MM.1S (cell line): ENCODE data around the gene CPA2.

Source experiments
- DNase-seq: peaks from one replicate; pipeline ENCODE4 v3.0.0-alpha.2; 2015
- H2AFZ ChIP-seq: fragments of 300-600 bp; sonication (generic); 2 replicates; pipeline ENCODE4 v1.6.0; 2016; ENCODE audit warnings: antibody characterized with exemption, low read length
- H3F3A ChIP-seq: fragments of 300-600 bp; sonication (generic); 2 replicates; pipeline ENCODE4 v1.6.1; 2016; ENCODE audit warnings: mild to moderate bottlenecking, antibody characterized with exemption, low read length, moderate library complexity, mixed read lengths; ENCODE audit not compliant: insufficient read depth
- H3K27ac ChIP-seq: fragments of 300-600 bp; sonication (generic); 2 replicates; pipeline ENCODE4 v1.5.1; 2016; ENCODE audit warnings: mild to moderate bottlenecking, low read length
- H3K27me3 ChIP-seq: fragments of 300-600 bp; sonication (generic); replicated peaks from 2 replicates; pipeline ENCODE4 v1.6.0; 2016; ENCODE audit warnings: low read length; ENCODE audit not compliant: insufficient read depth
- H3K36me3 ChIP-seq: fragments of 300-600 bp; sonication (generic); replicated peaks from 2 replicates; pipeline ENCODE4 v1.6.1; 2016; ENCODE audit warnings: mild to moderate bottlenecking, low read length, mixed read lengths; ENCODE audit not compliant: insufficient read depth
- H3K4me1 ChIP-seq: fragments of 300-600 bp; sonication (generic); 2 replicates; pipeline ENCODE4 v1.6.1; 2016; ENCODE audit warnings: low read length, mixed read lengths
- H3K4me2 ChIP-seq: fragments of 300-600 bp; sonication (generic); 2 replicates; pipeline ENCODE4 v1.6.0; 2016; ENCODE audit warnings: low read depth, low read length
- H3K4me3 ChIP-seq: fragments of 300-600 bp; sonication (generic); 2 replicates; pipeline ENCODE4 v1.5.1; 2016; ENCODE audit warnings: low read length, mixed read lengths
- H3K79me2 ChIP-seq: fragments of 300-600 bp; sonication (generic); 2 replicates; pipeline ENCODE4 v1.6.1; 2016; ENCODE audit warnings: mixed run types, low read length, mixed read lengths
- H3K9ac ChIP-seq: fragments of 300-600 bp; sonication (generic); 2 replicates; pipeline ENCODE4 v1.6.1; 2016; ENCODE audit warnings: low read length, mixed read lengths
- H3K9me2 ChIP-seq: fragments of 300-600 bp; sonication (generic); replicated peaks from 2 replicates; pipeline ENCODE4 v1.6.1; 2016; ENCODE audit warnings: mild to moderate bottlenecking, low read length, mixed read lengths; ENCODE audit not compliant: insufficient read depth
- H3K9me3 ChIP-seq: fragments of 300-600 bp; sonication (generic); replicated peaks from 2 replicates; pipeline ENCODE4 v1.6.1; 2016; ENCODE audit warnings: mild to moderate bottlenecking, low read length, mixed read lengths; ENCODE audit not compliant: insufficient read depth
- H4K20me1 ChIP-seq: fragments of 300-600 bp; sonication (generic); 2 replicates; pipeline ENCODE4 v1.6.1; 2016; ENCODE audit warnings: mild to moderate bottlenecking, low read length, moderate library complexity, mixed read lengths; ENCODE audit not compliant: insufficient read depth
- EZH2 ChIP-seq: fragments of 300-600 bp; sonication (generic); optimal IDR thresholded peaks from 2 replicates; pipeline ENCODE3; 2017; ENCODE audit warnings: low read depth, mild to moderate bottlenecking, antibody characterized with exemption, low read length, mixed read lengths
- EZH2phosphoT487 ChIP-seq: fragments of 300-600 bp; sonication (generic); IDR thresholded peaks from 2 replicates; pipeline ENCODE4 v1.6.1; 2018; ENCODE audit warnings: antibody characterized with exemption, low read length
- TF ChIP-seq, protein P1 (sequence below): fragments of 300-600 bp; sonication (generic); IDR thresholded peaks from 2 replicates; pipeline ENCODE4 v1.5.1; 2016; ENCODE audit warnings: antibody characterized with exemption, low read length, mixed read lengths

CPA2 gene

DNA sequence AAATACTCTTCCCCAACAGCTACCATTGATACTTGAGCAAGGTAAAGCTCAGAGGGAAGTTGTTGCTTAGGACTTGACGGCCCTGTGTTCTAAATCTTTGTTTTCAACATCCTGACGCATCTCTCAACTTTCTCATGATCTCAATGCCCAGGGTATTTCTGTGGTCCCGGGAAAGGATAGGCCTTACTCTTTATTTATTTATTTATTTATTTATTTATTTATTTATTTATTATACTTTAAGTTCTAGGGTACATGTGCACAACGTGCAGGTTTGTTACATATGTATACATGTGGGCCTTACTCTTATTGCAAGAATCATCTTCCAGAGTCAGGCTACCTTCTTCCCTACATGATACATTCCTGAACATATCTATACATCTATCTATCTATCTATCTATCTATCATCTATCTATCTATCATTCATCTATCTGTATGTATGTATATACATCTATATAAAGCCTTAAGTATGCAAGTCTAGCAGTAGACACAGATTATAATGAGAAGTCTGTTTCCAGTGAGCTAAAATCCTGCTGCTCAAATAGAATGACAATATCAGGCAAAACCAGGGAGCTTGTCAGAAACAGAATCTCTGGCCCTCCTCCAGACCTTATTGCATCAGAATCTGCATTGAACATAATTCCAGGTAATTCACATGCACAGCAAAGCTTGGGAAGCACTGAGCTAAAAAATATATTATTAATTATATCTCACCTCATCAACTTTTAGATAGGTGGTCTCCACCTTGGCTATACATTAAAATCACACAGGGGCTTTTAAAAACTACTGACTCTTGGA is 65.8 kb downstream of the CPA2 start:
- H3K27me3 ChIP-seq: no peaks in the 10 kb centered on the region
- no peak for TF ChIP-seq EZH2
- TF ChIP-seq, protein P1, sequence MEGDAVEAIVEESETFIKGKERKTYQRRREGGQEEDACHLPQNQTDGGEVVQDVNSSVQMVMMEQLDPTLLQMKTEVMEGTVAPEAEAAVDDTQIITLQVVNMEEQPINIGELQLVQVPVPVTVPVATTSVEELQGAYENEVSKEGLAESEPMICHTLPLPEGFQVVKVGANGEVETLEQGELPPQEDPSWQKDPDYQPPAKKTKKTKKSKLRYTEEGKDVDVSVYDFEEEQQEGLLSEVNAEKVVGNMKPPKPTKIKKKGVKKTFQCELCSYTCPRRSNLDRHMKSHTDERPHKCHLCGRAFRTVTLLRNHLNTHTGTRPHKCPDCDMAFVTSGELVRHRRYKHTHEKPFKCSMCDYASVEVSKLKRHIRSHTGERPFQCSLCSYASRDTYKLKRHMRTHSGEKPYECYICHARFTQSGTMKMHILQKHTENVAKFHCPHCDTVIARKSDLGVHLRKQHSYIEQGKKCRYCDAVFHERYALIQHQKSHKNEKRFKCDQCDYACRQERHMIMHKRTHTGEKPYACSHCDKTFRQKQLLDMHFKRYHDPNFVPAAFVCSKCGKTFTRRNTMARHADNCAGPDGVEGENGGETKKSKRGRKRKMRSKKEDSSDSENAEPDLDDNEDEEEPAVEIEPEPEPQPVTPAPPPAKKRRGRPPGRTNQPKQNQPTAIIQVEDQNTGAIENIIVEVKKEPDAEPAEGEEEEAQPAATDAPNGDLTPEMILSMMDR: no peak
- TF ChIP-seq EZH2phosphoT487: no peak
- no peak overlapping the region for H2AFZ ChIP-seq
- no peaks in the 10 kb centered on the region for H3K9me3 ChIP-seq
- H3K4me2 ChIP-seq: no peak overlapping the region
- no peaks in the 10 kb centered on the region for H3K79me2 ChIP-seq
- H3K27ac ChIP-seq: no peak overlapping the region
- no peaks in the 10 kb centered on the region for H3K36me3 ChIP-seq
- H3K9ac ChIP-seq: no peak overlapping the region
- no peak for DNase-seq
- no peaks in the 10 kb centered on the region for H3K9me2 ChIP-seq
- no peaks in the 10 kb centered on the region for H4K20me1 ChIP-seq
- no peak overlapping the region for H3K4me3 ChIP-seq
- no peaks in the 10 kb centered on the region for H3F3A ChIP-seq
- no peaks in the 10 kb centered on the region for H3K4me1 ChIP-seq

DNA sequence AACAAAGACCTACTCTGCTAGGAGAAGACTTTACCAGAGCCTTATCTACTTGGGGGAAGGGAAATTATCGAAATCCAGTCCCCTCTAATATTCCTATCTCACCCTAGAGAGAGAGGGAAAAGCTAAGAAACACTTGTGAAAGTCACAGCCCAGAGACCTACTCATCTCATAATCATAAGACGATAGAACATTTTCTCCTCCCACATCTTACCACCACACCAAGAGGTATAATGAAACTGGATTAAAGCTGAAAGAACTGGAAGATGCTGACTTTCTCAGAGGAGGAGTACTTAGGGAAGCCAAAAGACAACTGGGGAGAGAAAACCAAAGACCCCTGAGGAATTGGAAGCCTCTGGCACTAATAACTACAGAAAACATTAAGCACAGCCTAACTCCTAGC is 67.2 kb downstream of the CPA2 start:
- Histone ChIP-seq H3K4me3 (no peak overlapping the region), H3K27me3 (no peaks in the 10 kb centered on the region), H3K79me2 (no peaks in the 10 kb centered on the region), H3K4me2 (no peak overlapping the region), H3K9me3 (no peaks in the 10 kb centered on the region), H3F3A (no peaks in the 10 kb centered on the region), H3K36me3 (no peaks in the 10 kb centered on the region), H4K20me1 (no peaks in the 10 kb centered on the region), H2AFZ (no peak overlapping the region), H3K9me2 (no peaks in the 10 kb centered on the region), H3K27ac (no peak overlapping the region), H3K4me1 (no peaks in the 10 kb centered on the region), H3K9ac (no peak overlapping the region)
- TF ChIP-seq EZH2phosphoT487: no peak
- TF ChIP-seq EZH2: no peak
- TF ChIP-seq, protein P1: no peak
- no peak for DNase-seq

DNA sequence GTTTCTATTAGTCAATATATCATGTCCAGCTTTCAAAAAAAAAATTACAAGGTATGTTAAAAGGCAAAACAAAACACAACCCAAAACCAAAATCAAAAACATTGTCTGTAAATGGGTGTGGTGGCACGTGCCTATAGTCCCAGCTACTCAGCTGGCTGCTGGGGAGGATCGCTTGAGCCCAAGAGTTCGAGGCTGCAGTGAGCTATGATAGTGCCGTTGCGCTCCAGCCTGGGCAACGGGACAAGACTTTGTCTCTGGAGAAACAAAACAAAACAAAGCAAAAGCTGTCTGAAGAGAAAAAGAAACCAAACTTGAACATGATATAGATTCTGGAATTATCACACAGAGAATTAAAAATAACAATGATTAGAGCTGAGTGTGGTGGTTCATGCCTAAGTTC is 67.6 kb downstream of the CPA2 start:
- no peaks in the 10 kb centered on the region for H3F3A ChIP-seq
- no peak for DNase-seq

DNA sequence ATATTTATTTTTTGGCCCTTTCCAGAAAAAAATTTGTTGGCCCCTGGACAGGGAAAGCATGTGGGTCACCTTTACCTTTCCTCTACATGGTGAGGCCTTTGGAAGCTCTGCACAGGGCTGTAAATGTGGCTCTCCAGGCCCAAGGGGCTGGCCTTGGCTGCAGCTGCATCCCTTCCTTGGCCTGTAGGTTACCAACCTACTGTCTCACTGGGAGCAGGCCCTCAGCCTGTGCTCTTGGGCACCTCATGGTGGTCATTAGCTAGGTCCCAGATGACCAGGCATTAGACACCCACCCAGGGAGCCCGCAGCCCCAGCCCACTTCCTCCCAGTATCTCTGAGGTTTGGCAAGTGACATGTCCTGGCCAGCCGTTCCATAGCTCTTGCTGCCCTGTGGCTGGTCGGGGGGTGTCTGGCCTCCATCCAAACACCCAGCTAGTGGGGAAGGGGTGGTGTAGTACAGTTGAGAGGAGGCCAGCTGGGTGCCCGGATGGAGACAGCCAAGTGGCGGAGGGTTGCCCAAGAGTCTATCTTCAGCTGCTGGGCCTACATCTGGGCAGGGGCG is 70.8 kb downstream of the CPA2 start:
- H3K9ac ChIP-seq: no peak overlapping the region
- H3K9me3 ChIP-seq: no peaks in the 10 kb centered on the region
- no peaks in the 10 kb centered on the region for H3K36me3 ChIP-seq
- no peaks in the 10 kb centered on the region for H3K4me1 ChIP-seq
- TF ChIP-seq EZH2 (no peak), EZH2phosphoT487 (no peak)
- TF ChIP-seq, protein P1: no peak
- no peaks in the 10 kb centered on the region for H3F3A ChIP-seq
- no peak overlapping the region for H3K4me2 ChIP-seq
- H3K27ac ChIP-seq: no peak overlapping the region
- no peaks in the 10 kb centered on the region for H3K9me2 ChIP-seq
- no peak overlapping the region for H3K4me3 ChIP-seq
- no peaks in the 10 kb centered on the region for H3K79me2 ChIP-seq
- H2AFZ ChIP-seq: no peak overlapping the region
- H3K27me3 ChIP-seq: no peaks in the 10 kb centered on the region
- no peaks in the 10 kb centered on the region for H4K20me1 ChIP-seq
- DNase-seq: no peak

More for the DNA sequence above, 67.6 kb downstream of the CPA2 start:
- no peak overlapping the region for H3K4me3 ChIP-seq
- H4K20me1 ChIP-seq: no peaks in the 10 kb centered on the region
- H3K4me1 ChIP-seq: no peaks in the 10 kb centered on the region
- no peak overlapping the region for H3K27ac ChIP-seq
- H2AFZ ChIP-seq: no peak overlapping the region
- no peaks in the 10 kb centered on the region for H3K27me3 ChIP-seq
- H3K9ac ChIP-seq: no peak overlapping the region
- no peaks in the 10 kb centered on the region for H3K9me3 ChIP-seq
- no peaks in the 10 kb centered on the region for H3K79me2 ChIP-seq
- no peak for TF ChIP-seq EZH2
- H3K36me3 ChIP-seq: no peaks in the 10 kb centered on the region
- H3K9me2 ChIP-seq: no peaks in the 10 kb centered on the region
- H3K4me2 ChIP-seq: no peak overlapping the region
